ENCODE results near the gene TMEM43. TPM values are rescaled to one million over a fixed set of nuclear protein-coding genes. Genes with fewer than 3 reads are reported as not detected.

TMEM43 gene
- total and polyA plus RNA-seq, 10 of the 15 experiments (the other 5 are each of a cell fraction or from before 2014, with no cell fraction given) = 7.2 to 33.0 (median 18.5) TPM

GRCh38 chr3:14157951-14158350 lies 33.1 kb downstream of the TMEM43 start (continued):
- no peak for TF ChIP-seq USF1 (IDR thresholded peaks at IDR 0.05; ENCODE audit: borderline replicate concordance, extremely low read length, insufficient read depth, low read depth, low read length)
- no peak for TF ChIP-seq ZBTB4 (CRISPR knock-in tag; IDR thresholded peaks at IDR 0.05)
- no peak for TF ChIP-seq ATF2 (IDR thresholded peaks at IDR 0.05; ENCODE audit: low read length)
- no peak for TF ChIP-seq FOXK2 (IDR thresholded peaks at IDR 0.05)
- TF ChIP-seq MXI1 (IDR thresholded peaks at IDR 0.05; ENCODE audit: low read depth, low read length) = no peak
- TF ChIP-seq ZSCAN29 (IDR thresholded peaks at IDR 0.05) = no peak
- no peak for TF ChIP-seq ZNF592 (IDR thresholded peaks at IDR 0.05)
- TF ChIP-seq ZNF687 (IDR thresholded peaks at IDR 0.05) = no peak
- TF ChIP-seq RAD51 (IDR thresholded peaks at IDR 0.05) = no peak
- TF ChIP-seq POLR2A (IDR thresholded peaks at IDR 0.05; ENCODE audit: low read depth, low read length) = no peak
- TF ChIP-seq RUNX3 (IDR thresholded peaks at IDR 0.05; ENCODE audit: low read length) = no peak
- no peak for TF ChIP-seq NFYA (IDR thresholded peaks at IDR 0.05; ENCODE audit: borderline replicate concordance, low read depth, low read length)
